ENCODE measurements around the gene PLPP1.

GRCh38 chr5:55569513-55569865, 34.7 kb upstream of the PLPP1 start:
- TF ChIP-seq CTCF (IDR thresholded peaks at IDR 0.05; ENCODE audit: insufficient read depth, low read length): no peak
- no peak for TF ChIP-seq REST (IDR thresholded peaks at IDR 0.05; ENCODE audit: insufficient replicate concordance, low read depth)
- TF ChIP-seq POLR2AphosphoS5 (IDR thresholded peaks at IDR 0.05; ENCODE audit: low read depth): no peak
